GM12878 (cell line): ENCODE measurements around the gene TESK1. TPM values are rescaled to one million over a fixed set of nuclear protein-coding genes. Genes with fewer than 3 reads are reported as not detected.

Experiments
- BRCA1 ChIP-seq: IDR thresholded peaks from 2 replicates; pipeline ENCODE4 v1.6.1; 2011; ENCODE audit warnings: low read depth, low read length, improper control_type of control experiment
- CBFB ChIP-seq: IDR thresholded peaks from 2 replicates; pipeline ENCODE4 v1.6.1; 2016; ENCODE audit warnings: antibody characterized with exemption, low read depth
- CEBPB ChIP-seq, 2 experiments: fragments of 150-350 bp in 1 of 2; IDR thresholded peaks; 2 replicates each; pipeline ENCODE4 v1.6.1; 2012 to 2014; ENCODE audit warnings: low read depth in 2 of 2, low read length in 2 of 2, borderline replicate concordance in 1 of 2, inconsistent platforms in 1 of 2
- CREM ChIP-seq: IDR thresholded peaks from 2 replicates; pipeline ENCODE4 v1.6.1; 2014; ENCODE audit warnings: antibody characterized with exemption, low read depth
- HDAC6 ChIP-seq: fragments of 200-600 bp; sonication (generic); IDR thresholded peaks from one replicate; pipeline ENCODE4 v1.8.0; 2017; ENCODE audit warnings: antibody characterized with exemption; ENCODE audit not compliant: unreplicated experiment
- MXI1 ChIP-seq: fragments of 150-350 bp; IDR thresholded peaks from 2 replicates; pipeline ENCODE4 v1.6.1; 2011; ENCODE audit warnings: low read depth, mild to moderate bottlenecking, inconsistent platforms, low read length, improper control_type of control experiment
- MYC ChIP-seq: IDR thresholded peaks from 2 replicates; pipeline ENCODE4 v1.6.1; 2011; ENCODE audit warnings: mild to moderate bottlenecking, low read length, moderate library complexity, inconsistent platforms; ENCODE audit not compliant: insufficient read depth, insufficient replicate concordance, insufficient read length, severe bottlenecking
- NBN ChIP-seq: fragments of 450-650 bp; IDR thresholded peaks from 2 replicates; pipeline ENCODE4 v1.6.1; 2016
- RELA ChIP-seq: fragments of 450-650 bp; IDR thresholded peaks from 2 replicates; pipeline ENCODE4 v1.8.0; 2014; ENCODE audit warnings: borderline replicate concordance; ENCODE audit not compliant: partially characterized antibody
- RFX5 ChIP-seq: IDR thresholded peaks from 2 replicates; pipeline ENCODE4 v1.6.1; 2011; ENCODE audit warnings: low read depth, low read length, improper control_type of control experiment
- SMAD1 ChIP-seq: fragments of 450-650 bp; IDR thresholded peaks from 2 replicates; pipeline ENCODE4 v1.6.1; 2018; ENCODE audit warnings: mild to moderate bottlenecking, low read depth; ENCODE audit not compliant: partially characterized antibody
- SMARCA5 ChIP-seq: fragments of 450-650 bp; IDR thresholded peaks from 2 replicates; pipeline ENCODE4 v1.6.1; 2017; ENCODE audit warnings: mild to moderate bottlenecking
- SP1 ChIP-seq: IDR thresholded peaks from one replicate; pipeline ENCODE4 v1.6.1; 2011; ENCODE audit warnings: low read depth, low read length
- ZNF24 ChIP-seq: fragments of 450-650 bp; IDR thresholded peaks from 2 replicates; pipeline ENCODE4 v1.6.1; 2017; ENCODE audit warnings: antibody characterized with exemption, mild to moderate bottlenecking
- polyA plus RNA-seq, 11 experiments: library from polyadenylated mRNA; depleted of rRNA in 4 of 11; unstranded in 6 of 11; stranded (reverse) in 5 of 11; fragments of >200 nt; fragmentation: Nextera tagmentation in 4 of 11; fragmentation: Illumina TruSeq in 1 of 11; extraction: Ambion mirVana in 4 of 11; extraction: Trizol in 1 of 11; gene quantifications; 1 replicate in 1 of 11; 2 replicates in 10 of 11; pipeline versions ENCODE4 v1.2.1 to v1.2.3, GENCODE V29; 2011 to 2016; ENCODE audit warnings: inconsistent platforms in 2 of 11, missing spikeins in 2 of 11, low read depth in 1 of 11
- total RNA-seq, 4 experiments: library from RNA; depleted of rRNA in 3 of 4; stranded (reverse); fragments of >200 nt in 3 of 4; fragmentation: Illumina TruSeq in 1 of 4; extraction: Trizol in 1 of 4; gene quantifications; 2 replicates each; pipeline versions ENCODE4 v1.2.1 to v1.2.3, GENCODE V29; 2013 to 2021
- TF ChIP-seq, protein P1 (sequence below): IDR thresholded peaks from 2 replicates; pipeline ENCODE4 v1.6.1; 2011; ENCODE audit warnings: borderline replicate concordance, low read depth, mild to moderate bottlenecking, moderate library complexity, low read length; ENCODE audit not compliant: insufficient read depth, poor library complexity, severe bottlenecking
- TF ChIP-seq, protein P2 (sequence below): IDR thresholded peaks from 2 replicates; pipeline ENCODE4 v1.6.1; 2012; ENCODE audit warnings: mild to moderate bottlenecking, low read depth, low read length
- TF ChIP-seq, protein P3 (sequence below): fragments of 450-650 bp; IDR thresholded peaks from 2 replicates; pipeline ENCODE4 v1.6.1; 2017; ENCODE audit warnings: mild to moderate bottlenecking
- TF ChIP-seq, protein P4 (sequence below): fragments of 450-650 bp; IDR thresholded peaks from 2 replicates; pipeline ENCODE4 v1.6.1; 2017; ENCODE audit warnings: mild to moderate bottlenecking, low read depth, inconsistent platforms; ENCODE audit not compliant: poor library complexity, severe bottlenecking
- TF ChIP-seq, protein P5 (sequence below): fragments of 450-650 bp; IDR thresholded peaks from 2 replicates; pipeline ENCODE4 v1.6.1; 2016; ENCODE audit warnings: mild to moderate bottlenecking

TESK1 gene
- total and polyA plus RNA-seq, 10 of the 15 experiments (the other 5 are each of a cell fraction or from before 2014, with no cell fraction given), result 0.16 to 19.5 (median 7.9) TPM; not detected in 1

DNA sequence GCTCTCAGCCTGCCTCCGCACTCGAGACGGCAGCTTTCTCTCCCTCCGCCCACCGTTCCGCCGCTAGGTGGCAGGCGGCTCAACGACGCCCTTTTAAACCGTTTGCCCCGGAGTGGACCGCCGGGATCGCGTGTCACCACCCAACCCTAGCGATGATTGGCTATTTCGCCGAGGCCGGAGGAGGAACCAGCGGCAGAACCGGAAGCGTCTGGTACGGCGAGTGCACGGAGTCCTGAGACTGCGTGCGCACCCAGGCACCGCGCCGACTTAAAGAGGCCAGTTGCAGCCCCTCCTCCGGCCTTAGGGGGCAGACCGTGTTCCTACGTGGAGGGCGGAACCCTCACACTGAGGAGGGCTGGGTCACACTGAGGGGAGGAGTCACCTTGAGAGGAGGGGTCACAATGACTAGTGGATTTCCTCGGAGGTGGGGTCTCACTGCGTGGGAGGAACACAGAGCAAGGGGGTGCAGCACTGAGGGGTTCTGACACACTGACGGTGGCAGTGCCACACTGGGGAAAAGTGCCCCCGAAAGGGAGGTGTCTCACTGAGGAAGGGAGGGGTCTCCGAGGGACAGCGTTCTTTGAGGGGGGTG is 980 bp upstream of the TESK1 start (continued):
- TF ChIP-seq RFX5 (peak; percentile 88), HDAC6 (no peak), MYC (no peak), SP1 (peak; percentile 69), SMAD1 (no peak), ZNF24 (no peak), CEBPB (IDR thresholded peaks at IDR 0.05; ENCODE audit: borderline replicate concordance in 1 of 2, low read depth in 2 of 2, low read length in 2 of 2) (no peak), SMARCA5 (peak; percentile 68; the same call in 1 of the 2 replicates), RELA (peak; percentile 44), NBN (peak; percentile 56; the same call in 1 of the 2 replicates), CREM (peak; percentile 80), BRCA1 (no peak), MXI1 (peak; percentile 39), CBFB (0 out of 2 replicates have a peak, but pooled peaks have one; percentile 35)
- TF ChIP-seq, protein P1, sequence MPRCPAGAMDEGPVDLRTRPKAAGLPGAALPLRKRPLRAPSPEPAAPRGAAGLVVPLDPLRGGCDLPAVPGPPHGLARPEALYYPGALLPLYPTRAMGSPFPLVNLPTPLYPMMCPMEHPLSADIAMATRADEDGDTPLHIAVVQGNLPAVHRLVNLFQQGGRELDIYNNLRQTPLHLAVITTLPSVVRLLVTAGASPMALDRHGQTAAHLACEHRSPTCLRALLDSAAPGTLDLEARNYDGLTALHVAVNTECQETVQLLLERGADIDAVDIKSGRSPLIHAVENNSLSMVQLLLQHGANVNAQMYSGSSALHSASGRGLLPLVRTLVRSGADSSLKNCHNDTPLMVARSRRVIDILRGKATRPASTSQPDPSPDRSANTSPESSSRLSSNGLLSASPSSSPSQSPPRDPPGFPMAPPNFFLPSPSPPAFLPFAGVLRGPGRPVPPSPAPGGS, result no peak
- TF ChIP-seq, protein P2, sequence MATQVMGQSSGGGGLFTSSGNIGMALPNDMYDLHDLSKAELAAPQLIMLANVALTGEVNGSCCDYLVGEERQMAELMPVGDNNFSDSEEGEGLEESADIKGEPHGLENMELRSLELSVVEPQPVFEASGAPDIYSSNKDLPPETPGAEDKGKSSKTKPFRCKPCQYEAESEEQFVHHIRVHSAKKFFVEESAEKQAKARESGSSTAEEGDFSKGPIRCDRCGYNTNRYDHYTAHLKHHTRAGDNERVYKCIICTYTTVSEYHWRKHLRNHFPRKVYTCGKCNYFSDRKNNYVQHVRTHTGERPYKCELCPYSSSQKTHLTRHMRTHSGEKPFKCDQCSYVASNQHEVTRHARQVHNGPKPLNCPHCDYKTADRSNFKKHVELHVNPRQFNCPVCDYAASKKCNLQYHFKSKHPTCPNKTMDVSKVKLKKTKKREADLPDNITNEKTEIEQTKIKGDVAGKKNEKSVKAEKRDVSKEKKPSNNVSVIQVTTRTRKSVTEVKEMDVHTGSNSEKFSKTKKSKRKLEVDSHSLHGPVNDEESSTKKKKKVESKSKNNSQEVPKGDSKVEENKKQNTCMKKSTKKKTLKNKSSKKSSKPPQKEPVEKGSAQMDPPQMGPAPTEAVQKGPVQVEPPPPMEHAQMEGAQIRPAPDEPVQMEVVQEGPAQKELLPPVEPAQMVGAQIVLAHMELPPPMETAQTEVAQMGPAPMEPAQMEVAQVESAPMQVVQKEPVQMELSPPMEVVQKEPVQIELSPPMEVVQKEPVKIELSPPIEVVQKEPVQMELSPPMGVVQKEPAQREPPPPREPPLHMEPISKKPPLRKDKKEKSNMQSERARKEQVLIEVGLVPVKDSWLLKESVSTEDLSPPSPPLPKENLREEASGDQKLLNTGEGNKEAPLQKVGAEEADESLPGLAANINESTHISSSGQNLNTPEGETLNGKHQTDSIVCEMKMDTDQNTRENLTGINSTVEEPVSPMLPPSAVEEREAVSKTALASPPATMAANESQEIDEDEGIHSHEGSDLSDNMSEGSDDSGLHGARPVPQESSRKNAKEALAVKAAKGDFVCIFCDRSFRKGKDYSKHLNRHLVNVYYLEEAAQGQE, result no peak
- TF ChIP-seq, protein P3, sequence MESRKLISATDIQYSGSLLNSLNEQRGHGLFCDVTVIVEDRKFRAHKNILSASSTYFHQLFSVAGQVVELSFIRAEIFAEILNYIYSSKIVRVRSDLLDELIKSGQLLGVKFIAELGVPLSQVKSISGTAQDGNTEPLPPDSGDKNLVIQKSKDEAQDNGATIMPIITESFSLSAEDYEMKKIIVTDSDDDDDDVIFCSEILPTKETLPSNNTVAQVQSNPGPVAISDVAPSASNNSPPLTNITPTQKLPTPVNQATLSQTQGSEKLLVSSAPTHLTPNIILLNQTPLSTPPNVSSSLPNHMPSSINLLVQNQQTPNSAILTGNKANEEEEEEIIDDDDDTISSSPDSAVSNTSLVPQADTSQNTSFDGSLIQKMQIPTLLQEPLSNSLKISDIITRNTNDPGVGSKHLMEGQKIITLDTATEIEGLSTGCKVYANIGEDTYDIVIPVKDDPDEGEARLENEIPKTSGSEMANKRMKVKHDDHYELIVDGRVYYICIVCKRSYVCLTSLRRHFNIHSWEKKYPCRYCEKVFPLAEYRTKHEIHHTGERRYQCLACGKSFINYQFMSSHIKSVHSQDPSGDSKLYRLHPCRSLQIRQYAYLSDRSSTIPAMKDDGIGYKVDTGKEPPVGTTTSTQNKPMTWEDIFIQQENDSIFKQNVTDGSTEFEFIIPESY, result no peak
- TF ChIP-seq, protein P4, sequence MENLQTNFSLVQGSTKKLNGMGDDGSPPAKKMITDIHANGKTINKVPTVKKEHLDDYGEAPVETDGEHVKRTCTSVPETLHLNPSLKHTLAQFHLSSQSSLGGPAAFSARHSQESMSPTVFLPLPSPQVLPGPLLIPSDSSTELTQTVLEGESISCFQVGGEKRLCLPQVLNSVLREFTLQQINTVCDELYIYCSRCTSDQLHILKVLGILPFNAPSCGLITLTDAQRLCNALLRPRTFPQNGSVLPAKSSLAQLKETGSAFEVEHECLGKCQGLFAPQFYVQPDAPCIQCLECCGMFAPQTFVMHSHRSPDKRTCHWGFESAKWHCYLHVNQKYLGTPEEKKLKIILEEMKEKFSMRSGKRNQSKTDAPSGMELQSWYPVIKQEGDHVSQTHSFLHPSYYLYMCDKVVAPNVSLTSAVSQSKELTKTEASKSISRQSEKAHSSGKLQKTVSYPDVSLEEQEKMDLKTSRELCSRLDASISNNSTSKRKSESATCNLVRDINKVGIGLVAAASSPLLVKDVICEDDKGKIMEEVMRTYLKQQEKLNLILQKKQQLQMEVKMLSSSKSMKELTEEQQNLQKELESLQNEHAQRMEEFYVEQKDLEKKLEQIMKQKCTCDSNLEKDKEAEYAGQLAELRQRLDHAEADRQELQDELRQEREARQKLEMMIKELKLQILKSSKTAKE, result no peak
- TF ChIP-seq, protein P5, sequence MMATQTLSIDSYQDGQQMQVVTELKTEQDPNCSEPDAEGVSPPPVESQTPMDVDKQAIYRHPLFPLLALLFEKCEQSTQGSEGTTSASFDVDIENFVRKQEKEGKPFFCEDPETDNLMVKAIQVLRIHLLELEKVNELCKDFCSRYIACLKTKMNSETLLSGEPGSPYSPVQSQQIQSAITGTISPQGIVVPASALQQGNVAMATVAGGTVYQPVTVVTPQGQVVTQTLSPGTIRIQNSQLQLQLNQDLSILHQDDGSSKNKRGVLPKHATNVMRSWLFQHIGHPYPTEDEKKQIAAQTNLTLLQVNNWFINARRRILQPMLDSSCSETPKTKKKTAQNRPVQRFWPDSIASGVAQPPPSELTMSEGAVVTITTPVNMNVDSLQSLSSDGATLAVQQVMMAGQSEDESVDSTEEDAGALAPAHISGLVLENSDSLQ, result peak; percentile 64
